Measurements from ENCODE around the gene LORICRIN.

LORICRIN gene

GRCh38 chr1:153265457-153265856, 6.0 kb downstream of the LORICRIN start:
- no peak for DNase-seq (ENCODE audit: low spot score)
- ChIA-PET POLR2A (ENCODE audit: low non-redundant PET) (no interaction called here), CTCF (interaction anchor here (1.1 kb wide), 1 partner anchor 24 kb away, joined by 3 read pairs; no protein-coding TSS in a partner anchor)
- no peak for TF ChIP-seq CTCF (conservative IDR thresholded peaks at IDR 0.05; ENCODE audit: low read depth)
- H3K27ac ChIP-seq: no peak overlapping the region

- no peak for TF ChIP-seq CTCF (conservative IDR thresholded peaks at IDR 0.05; ENCODE audit: low read depth)
- ChIA-PET POLR2A (ENCODE audit: low non-redundant PET) (no interaction called here), CTCF (interaction anchor here (0.5 to 0.7 kb wide), 3 partner anchors 10 to 771 kb away, joined by 4 to 5 read pairs (median 5); no protein-coding TSS in a partner anchor)
- no peak for DNase-seq (ENCODE audit: low spot score)
- H3K27ac ChIP-seq: no peak overlapping the region
Measured at GRCh38 chr1:153271711-153272110, 12.2 kb downstream of the LORICRIN start.

- ChIA-PET POLR2A (ENCODE audit: low non-redundant PET) (no interaction called here), CTCF (interaction anchor here (0.5 to 0.6 kb wide), 2 partner anchors 402 to 770 kb away, joined by 4 to 5 read pairs; no protein-coding TSS in a partner anchor)
- H3K27ac ChIP-seq: no peak overlapping the region
- no peak for DNase-seq (ENCODE audit: low spot score)
- TF ChIP-seq CTCF (conservative IDR thresholded peaks at IDR 0.05; ENCODE audit: low read depth): no peak
Measured at GRCh38 chr1:153272186-153272585, 12.7 kb downstream of the LORICRIN start.

- no peak for DNase-seq (ENCODE audit: low spot score)
- POLR2A ChIA-PET (ENCODE audit: low non-redundant PET): no interaction called here
- peak; percentile 52 for TF ChIP-seq CTCF (conservative IDR thresholded peaks at IDR 0.05; ENCODE audit: low read depth)
- H3K27ac ChIP-seq: no peak overlapping the region
- CTCF ChIA-PET: interaction anchor here (0.6 to 1.1 kb wide), 4 partner anchors 9 to 567 kb away, joined by 3 read pairs; no protein-coding TSS in a partner anchor
Measured at GRCh38 chr1:153277852-153278251, 18.4 kb downstream of the LORICRIN start.

- CTCF ChIA-PET: interaction anchor here (0.5 to 1.7 kb wide), 16 partner anchors 9 to 494 kb away, joined by 3 to 10 read pairs (median 4); partner anchors contain the start of gene PGLYRP3
- POLR2A ChIA-PET (ENCODE audit: low non-redundant PET): interaction anchor here (0.5 kb wide), 1 partner anchor 272 kb away, joined by 4 read pairs; no protein-coding TSS in a partner anchor
- H3K27ac ChIP-seq: no peak overlapping the region
- TF ChIP-seq CTCF (conservative IDR thresholded peaks at IDR 0.05; ENCODE audit: low read depth): peak; percentile 59
- peak; percentile 77 for DNase-seq (ENCODE audit: low spot score)
Measured at GRCh38 chr1:153288634-153289275, 29.3 kb downstream of the LORICRIN start.

- no peak for DNase-seq (ENCODE audit: low spot score)
- ChIA-PET POLR2A (ENCODE audit: low non-redundant PET) (no interaction called here), CTCF (interaction anchor here (0.6 kb wide), 1 partner anchor 338 kb away, joined by 3 read pairs; no protein-coding TSS in a partner anchor)
- no peak for TF ChIP-seq CTCF (conservative IDR thresholded peaks at IDR 0.05; ENCODE audit: low read depth)
- H3K27ac ChIP-seq: no peak overlapping the region
Measured at GRCh38 chr1:153291514-153291913, 32.0 kb downstream of the LORICRIN start.

All from RWPE1 (cell line).